HG02870 (cell line): ENCODE results near the gene SDHA.
"Not testable (repeated sequence)": the region's sequence is repeated elsewhere in the genome, so short reads cannot be mapped to it uniquely, and the experiment has no call there.

Source experiments
- ATAC-seq: cut with Tn5 transposase; IDR thresholded peaks from one replicate; pipeline ENCODE4 v1.9.1; 2021; ENCODE audit warnings: mild to moderate bottlenecking, moderate library complexity; ENCODE audit not compliant: unreplicated experiment

SDHA gene

DNA sequence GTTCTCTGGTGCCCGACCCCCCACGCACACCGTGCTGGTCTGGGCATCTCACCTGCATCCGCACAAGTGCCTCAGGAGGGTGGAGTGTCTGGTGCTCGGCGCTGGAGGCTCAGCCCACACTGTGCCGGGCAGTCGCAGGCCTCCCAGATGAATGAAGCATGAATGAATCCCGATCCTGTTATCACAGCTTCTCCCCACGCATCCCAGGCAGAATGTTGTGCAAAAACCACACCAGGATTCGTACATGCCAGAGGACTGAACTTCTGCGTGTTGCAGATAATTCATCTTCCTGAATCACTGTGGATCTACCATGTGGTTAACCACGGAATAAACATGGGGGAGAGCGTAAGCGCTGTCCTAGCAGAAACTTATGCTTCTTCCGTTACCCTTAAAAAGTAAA lies 78.8 kb downstream of the SDHA start:
- not testable (repeated sequence) for ATAC-seq

DNA sequence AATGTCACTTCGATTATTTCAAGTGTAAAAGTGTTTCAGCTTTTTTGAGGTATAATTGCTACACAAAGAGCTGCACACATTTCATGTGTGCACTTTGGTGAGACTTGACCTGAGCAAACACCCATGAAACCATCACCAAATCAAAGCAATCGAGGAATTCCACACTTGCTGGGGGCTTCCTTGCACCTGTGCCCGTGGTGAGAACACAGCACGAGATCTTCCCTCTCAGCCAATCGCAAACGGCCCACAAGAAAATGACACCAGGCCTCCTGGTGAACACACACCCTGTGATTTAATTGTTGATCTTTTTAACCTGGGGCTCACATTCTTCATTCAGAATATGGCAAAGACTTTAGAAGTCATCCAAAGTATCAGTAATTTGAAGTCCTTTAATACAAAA lies 79.3 kb downstream of the SDHA start:
- ATAC-seq = not testable (repeated sequence)

DNA sequence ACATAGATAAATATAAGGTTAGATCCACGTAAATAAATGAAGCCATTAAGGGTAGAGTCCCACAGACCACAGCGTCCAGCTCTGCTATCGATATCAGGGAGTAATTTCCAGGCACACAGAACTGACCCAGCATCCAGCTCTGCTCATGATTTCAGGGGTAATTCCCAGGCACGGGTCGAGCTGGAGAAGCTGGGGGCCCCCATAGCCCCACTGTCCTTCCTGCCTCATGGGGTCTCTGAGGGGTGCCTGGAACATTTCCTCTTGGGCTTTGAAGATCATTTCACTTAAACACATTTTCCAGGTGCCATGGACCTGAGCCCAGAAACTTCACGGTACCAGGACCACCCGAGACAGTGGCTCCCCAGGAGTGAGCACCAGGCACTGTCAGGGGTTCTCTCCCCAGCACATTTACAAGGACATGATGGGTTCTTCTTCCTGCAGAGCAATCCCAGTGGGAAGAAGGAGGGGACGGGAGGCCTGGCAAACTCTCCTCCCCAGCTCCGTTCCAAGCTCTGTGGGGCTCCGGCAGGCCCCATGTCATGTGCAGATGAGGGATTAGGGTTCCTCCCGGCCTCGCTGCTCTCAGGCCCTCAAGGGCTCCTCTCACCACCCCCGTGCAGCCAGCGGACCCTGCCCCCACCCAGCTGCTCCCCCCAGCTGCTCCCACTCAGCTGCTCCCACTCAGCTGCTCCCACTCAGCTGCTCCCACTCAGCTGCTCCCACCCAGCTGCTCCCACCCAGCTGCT lies 80.0 kb downstream of the SDHA start:
- ATAC-seq = not testable (repeated sequence)

DNA sequence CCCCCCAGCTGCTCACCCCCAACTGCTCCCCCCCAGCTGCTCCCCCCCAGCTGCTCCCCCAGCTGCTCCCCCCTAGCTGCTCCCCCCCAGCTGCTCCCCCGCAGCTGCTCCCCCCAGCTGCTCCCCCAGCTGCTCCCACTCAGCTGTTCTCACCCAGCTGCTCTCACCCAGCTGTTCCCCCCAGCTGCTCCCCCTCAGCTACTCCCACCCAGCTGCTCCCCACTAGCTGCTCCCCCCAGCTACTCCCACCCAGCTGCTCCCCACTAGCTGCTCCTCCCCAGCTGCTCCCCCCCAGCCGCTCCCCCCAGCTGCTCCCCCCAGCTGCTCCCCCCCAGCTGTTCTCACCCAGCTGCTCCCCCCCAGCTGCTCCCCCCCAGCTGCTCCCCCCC lies 80.6 kb downstream of the SDHA start:
- no peak for ATAC-seq

DNA sequence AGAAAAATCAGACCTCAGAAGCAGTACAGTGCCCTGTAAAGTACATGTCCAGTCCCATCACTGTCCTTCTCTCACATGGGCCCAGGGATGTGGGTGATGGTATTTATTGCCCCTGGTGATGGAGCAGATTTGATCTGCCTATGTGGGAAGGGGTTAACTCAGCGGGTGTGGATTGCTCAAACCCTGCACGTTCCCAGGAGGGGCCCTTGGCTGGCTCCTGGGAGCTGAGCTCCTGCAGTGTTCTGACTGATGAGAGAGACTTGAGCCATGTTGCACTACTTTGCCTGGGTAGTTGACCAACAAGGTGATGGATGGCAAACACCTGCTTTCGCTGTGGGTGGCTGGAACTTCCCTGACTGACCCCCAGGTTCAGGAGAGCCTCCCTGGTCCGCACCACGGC lies 81.8 kb downstream of the SDHA start:
- not testable (repeated sequence) for ATAC-seq

DNA sequence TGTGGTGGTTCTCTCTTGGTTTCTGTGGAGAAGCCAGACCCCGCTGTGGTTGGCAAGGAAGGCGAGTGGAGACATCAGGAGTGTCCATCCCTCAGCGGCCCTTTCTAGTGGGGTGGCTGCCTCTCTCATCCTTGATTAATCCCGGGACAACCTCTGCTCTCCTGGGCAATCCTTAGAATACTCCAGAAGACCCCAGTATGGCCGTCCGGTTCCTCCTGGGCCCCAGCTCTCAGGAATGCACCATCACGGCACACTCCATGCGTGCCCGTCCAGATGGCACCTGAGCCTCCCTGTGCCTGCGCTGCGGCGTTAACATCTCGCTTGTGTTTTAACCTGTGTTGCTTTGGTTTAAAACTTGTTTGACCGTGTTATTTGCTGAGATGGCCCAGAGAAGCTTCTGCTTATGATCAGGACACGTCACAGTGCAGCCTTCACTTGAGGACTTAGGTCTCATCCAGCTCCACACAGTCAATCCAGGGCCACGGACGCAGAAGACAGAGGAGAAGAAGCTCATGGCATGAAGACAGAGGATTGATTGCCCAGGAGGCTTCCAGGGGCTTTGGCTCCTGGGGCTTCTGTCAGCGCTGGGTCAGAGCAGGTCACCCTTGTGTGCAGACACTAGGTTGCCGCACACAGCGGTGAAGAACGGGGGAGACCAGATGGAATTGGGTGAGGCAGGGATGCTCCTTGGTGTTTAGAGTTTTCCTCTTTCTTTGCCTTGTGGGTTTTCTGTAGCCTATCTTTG lies 82.7 kb downstream of the SDHA start:
- ATAC-seq = not testable (repeated sequence)

DNA sequence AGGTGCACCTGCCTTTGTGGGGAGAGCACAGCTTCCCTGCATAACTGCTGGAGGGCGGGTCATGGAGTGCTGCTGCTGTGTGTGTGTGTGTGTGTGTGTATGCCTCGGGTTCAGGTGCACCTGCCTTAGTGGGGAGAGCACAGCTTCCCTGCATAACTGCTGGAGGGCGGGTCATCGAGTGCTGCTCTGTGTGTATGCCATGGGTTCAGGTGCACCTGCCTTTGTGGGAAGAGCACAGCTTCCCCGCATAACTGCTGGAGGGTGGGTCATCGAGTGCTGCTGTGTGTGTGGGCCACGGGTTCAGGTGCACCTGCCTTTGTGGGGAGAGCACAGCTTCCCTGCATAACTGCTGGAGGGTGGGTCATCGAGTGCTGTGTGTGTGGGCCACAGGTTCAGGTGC lies 84.3 kb downstream of the SDHA start:
- not testable (repeated sequence) for ATAC-seq

DNA sequence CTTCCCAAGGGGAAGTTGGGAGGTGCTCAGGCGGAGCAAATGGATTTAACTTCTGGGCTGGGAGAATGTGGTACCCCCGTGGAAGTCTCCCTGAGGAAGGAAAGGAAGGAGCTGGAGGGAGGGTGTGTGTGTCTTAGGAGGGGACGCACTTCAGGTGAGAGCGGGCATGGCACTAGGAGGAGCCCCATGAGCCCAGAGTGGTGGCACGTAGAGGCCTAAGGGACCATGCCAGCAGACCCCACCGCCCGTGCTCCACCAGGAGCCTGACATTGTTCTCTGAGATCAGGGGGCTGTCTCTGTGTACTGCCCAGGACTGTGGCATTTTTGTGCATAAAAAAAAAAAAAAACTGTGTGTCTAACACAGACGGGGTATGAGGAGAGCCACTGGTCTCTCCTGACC lies 84.8 kb downstream of the SDHA start:
- no peak for ATAC-seq

DNA sequence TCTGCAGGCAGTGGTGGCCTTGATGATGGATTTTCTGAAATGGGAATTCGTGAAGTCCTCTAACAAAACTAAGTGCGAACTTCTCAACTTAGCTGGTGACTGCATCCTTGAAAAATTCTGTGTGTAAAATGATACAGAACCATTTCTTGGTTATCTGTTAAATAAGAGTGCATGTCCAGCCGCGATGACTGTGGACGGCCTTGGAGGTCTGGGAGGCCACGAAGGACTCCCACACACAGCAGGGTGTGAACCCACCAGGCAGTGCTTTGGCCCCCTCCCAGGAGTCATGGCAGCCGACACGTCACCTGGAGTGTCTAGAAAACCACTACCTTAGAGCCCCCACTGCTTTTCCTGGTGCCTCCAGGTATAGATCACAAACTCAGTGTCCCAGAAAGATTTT lies 85.6 kb downstream of the SDHA start:
- not testable (repeated sequence) for ATAC-seq

DNA sequence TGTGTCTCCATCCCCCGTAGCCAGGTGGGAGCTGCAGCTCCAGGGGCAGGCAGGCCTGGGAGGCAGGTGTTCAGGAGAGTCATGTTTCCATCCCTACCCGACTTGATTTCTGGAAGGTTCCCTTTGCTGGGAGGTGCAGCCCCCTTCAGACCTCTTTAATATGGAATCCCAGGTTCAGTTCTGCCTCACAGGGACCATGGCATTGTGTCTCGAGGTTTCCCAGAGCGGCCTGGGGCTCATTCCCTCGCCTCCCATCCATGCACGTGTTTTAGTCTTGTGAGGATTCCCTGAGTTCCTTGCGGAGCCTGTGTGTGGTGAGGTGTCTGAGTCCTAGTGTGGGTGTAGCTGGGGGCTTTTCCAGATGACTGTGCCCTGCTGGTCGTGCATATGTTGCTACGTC lies 86.9 kb downstream of the SDHA start:
- no peak for ATAC-seq

DNA sequence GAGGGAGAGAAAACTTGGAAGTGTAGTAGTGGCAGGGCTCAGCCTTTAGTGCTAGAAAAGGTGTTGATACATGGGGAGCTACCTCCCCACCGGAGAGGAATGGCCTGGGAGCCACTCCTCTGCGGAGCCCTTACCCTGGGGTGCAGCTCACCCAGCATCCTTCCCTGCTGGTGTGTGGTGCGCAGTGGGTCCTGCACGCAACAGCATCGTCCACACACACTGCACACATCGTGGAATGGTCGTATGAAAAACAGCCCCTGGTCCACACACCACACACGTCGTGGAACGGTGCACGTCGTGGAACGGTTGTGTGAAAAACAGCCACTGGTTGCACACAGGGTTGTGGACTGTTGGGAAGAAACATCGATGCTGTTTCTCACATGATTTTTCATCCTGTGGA lies 87.3 kb downstream of the SDHA start:
- ATAC-seq = no peak

DNA sequence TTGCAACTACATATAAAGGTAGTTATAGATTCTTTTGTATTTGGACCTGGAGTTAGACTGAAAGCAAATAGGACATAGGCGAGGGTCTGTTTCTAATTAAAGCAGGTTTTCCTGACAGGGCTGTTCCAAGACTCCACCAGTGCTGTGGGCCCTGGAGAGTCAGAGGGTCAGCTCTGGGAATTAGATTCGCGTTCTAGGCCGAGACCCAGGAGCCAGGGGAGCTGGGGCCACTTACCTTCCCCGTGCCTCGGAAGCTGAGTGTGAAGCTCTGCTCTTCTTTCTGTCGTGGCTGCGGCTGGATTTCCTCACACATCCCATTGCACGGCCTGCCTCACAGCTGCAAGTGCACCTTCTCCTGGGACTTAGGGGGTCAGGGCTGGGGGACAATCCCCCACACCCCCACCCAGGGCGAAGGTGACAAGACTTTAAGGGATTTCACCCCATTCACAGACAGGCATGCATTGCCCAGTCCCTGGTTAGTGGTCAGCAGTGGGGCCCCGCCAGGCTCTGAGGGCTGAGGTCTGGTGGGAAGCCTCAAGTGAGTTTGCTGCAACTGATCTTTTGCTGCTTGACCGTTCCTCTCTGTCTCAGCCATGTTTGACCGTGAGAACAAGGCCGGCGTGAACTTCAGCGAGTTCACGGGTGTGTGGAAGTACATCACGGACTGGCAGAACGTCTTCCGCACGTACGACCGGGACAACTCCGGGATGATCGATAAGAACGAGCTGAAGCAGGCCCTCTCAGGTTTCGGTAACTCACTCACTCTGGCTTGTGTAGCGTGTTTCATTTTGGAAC lies 88.1 kb downstream of the SDHA start:
- ATAC-seq = no peak
